OCI-LY7 (cell line): ENCODE results near the gene TSPYL1.

Experiments used
- EZH2phosphoT487 ChIP-seq: fragments of 200-600 bp; sonication (generic); IDR thresholded peaks from 2 replicates; pipeline ENCODE4 v1.6.1; 2018; ENCODE audit warnings: low read depth, borderline replicate concordance, mild to moderate bottlenecking, mixed run types, antibody characterized with exemption, low read length, moderate library complexity, mixed read lengths
- TF ChIP-seq, protein P1 (sequence below): fragments of 200-600 bp; sonication (generic); conservative IDR thresholded peaks from 2 replicates; pipeline ENCODE4 v1.5.1; 2014; ENCODE audit warnings: mild to moderate bottlenecking, antibody characterized with exemption, low read length, moderate library complexity, mixed read lengths

DNA sequence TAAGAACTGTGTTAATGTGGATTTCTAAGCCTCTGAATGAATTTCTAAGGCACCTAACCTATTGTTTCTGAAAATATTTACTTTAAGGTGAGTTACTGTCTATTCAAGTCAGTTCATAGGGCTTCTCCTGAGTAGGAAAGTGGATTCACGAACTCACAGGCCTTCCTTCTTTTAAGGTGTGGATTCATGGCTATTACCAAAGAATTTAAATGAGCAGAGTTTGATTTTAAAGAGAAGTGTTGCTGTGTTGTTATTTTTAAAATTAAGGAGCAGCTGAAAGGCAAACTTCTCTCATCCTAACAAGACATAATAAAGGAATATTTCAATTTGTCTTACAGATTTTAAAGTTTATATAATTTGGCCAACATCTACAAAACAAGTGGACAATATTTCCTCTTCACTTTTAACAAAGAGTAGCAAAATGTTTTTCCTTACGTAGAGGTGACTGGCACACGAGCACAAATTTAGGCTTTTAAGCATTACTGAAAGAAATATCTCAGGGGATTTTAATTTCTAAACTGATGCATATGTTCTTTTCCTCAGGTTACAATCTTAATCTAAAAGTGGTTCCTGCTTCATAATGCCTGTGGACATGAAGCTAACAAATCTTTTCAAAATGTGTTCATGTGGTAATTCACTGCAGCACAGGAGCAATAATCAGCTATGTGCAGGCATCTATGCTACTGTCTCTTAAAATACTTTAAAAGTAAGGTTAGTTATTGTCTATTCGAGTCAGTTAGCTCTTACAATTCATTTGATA is 25.3 kb downstream of the TSPYL1 start:
- TF ChIP-seq, protein P1, sequence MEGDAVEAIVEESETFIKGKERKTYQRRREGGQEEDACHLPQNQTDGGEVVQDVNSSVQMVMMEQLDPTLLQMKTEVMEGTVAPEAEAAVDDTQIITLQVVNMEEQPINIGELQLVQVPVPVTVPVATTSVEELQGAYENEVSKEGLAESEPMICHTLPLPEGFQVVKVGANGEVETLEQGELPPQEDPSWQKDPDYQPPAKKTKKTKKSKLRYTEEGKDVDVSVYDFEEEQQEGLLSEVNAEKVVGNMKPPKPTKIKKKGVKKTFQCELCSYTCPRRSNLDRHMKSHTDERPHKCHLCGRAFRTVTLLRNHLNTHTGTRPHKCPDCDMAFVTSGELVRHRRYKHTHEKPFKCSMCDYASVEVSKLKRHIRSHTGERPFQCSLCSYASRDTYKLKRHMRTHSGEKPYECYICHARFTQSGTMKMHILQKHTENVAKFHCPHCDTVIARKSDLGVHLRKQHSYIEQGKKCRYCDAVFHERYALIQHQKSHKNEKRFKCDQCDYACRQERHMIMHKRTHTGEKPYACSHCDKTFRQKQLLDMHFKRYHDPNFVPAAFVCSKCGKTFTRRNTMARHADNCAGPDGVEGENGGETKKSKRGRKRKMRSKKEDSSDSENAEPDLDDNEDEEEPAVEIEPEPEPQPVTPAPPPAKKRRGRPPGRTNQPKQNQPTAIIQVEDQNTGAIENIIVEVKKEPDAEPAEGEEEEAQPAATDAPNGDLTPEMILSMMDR: no peak
- TF ChIP-seq EZH2phosphoT487: no peak
